Activated naive CD8-positive, alpha-beta T cell treated with anti-CD3 and anti-CD28 coated beads, Interleukin-2, amount 10 ng/mL, durations not matched to agents 7 days and 5 days (primary cell): ENCODE measurements around the gene BBX. TPM values are rescaled to one million over a fixed set of nuclear protein-coding genes. Genes with fewer than 3 reads are reported as not detected.
A peak's percentile ranks its signal among the peaks of the same experiment; 100 is the strongest.
"Not testable (repeated sequence)": the region's sequence is repeated elsewhere in the genome, so short reads cannot be mapped to it uniquely, and the experiment has no call there.

Experiments used
- ATAC-seq: fragments of 150-1000 bp; cut with Tn5 transposase; one replicate; pipeline ENCODE4 v1.10.0; 2021; ENCODE audit warnings: low read depth, moderate library complexity
- POLR2A ChIA-PET: fragments of 350-600 bp; sonication (Branson Sonifier 250); formaldehyde crosslinking; loops from one replicate; lab custom pipeline; 2021; ENCODE audit warnings: antibody characterized with exemption; lab: Charles Lee
- DNase-seq: peaks from one replicate; pipeline ENCODE4 v3.0.0; 2021
- H3K27ac Mint-ChIP-seq: one replicate; pipeline ENCODE4 v1.8.0; 2022; ENCODE audit warnings: mild to moderate bottlenecking, mixed read lengths
- H3K27me3 Mint-ChIP-seq: one replicate; pipeline ENCODE4 v1.8.0; 2022; ENCODE audit warnings: mild to moderate bottlenecking, moderate library complexity, mixed read lengths
- H3K36me3 Mint-ChIP-seq: one replicate; pipeline ENCODE4 v1.8.0; 2021; ENCODE audit warnings: mild to moderate bottlenecking, mixed read lengths
- H3K4me1 Mint-ChIP-seq: one replicate; pipeline ENCODE4 v1.8.0; 2021; ENCODE audit warnings: mixed read lengths
- H3K4me3 Mint-ChIP-seq: one replicate; pipeline ENCODE4 v1.8.0; 2022; ENCODE audit warnings: mild to moderate bottlenecking, moderate library complexity, mixed read lengths
- H3K9me3 Mint-ChIP-seq: one replicate; pipeline ENCODE4 v1.8.0; 2021; ENCODE audit warnings: mixed read lengths
- total RNA-seq, 2 experiments: library from RNA; stranded (reverse); gene quantifications; one replicate each; pipeline ENCODE4 v1.2.3, GENCODE V29; 2021

Gene BBX
- total RNA-seq, 2 experiments from 2014 or later = 53.5 to 55.8 TPM

DNA sequence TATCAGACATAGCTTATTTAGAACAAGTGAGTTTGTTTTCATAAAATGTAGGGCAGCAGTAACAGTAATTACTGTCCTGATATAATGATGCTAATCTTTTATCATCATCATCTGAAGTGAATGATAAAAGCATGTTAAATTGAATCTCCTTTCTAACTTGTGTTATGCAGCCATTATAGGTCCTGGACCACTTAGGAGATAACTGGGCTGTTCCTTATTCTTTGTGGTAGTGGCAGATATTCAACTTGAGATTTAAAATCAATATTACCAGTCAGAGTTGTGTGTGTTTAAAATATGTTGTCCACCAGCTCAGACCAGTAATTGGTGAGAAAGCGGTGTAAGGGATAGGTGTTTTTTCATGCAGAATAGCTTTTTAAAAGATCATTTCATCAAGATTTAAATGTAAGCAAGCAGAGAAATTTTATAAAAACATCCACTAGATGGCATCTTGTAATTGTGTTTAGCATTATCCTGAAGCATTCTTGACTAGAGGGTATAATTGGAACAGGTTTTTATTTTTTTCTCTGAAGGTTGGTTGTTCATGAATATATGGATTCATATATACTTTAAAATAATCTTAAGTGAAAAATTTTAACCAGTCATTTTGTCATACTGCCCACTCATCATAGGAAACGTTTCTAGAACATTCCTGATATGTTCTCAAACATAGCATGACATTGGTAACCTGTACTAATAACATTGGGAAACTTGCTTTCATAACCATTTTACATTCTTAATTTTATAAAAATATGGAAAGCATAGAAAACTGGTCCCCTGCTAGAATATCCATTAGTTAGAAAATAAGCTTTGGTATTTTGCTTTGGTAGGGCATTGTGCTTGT lies 153.9 kb downstream of the BBX start:
- Mint-ChIP-seq H3K4me1 (peaks cover 4% of the 10 kb centered on the region), H3K36me3 (no peaks in the 10 kb centered on the region), H3K4me3 (no peak overlapping the region), H3K27ac (no peak overlapping the region), H3K27me3 (no peaks in the 10 kb centered on the region), H3K9me3 (no peaks in the 10 kb centered on the region)
- ATAC-seq (no peak), DNase-seq (no peak)
- POLR2A ChIA-PET = no interaction called here

DNA sequence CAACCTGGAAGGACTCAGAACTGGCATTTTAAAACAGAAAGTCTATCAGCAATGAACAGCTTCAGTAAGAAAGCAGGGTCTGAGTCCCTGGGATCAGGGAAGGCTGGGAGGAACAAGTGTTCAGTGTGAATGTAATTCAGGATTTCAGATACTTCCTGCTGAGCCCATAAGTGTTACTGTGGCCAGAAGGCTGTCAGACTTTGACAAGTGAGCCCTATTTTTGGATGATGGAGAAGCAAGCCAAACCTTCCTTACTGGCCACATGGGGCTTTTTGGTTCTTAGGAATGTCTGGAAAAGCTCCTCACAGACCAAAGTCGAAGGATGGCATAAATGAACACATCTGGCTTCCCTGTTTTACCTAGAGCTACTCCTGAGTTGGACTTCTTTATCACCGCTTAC lies 157.2 kb downstream of the BBX start:
- H3K4me3 Mint-ChIP-seq = no peak overlapping the region
- peaks cover 16% of the 10 kb centered on the region for H3K4me1 Mint-ChIP-seq
- H3K27ac Mint-ChIP-seq = no peak overlapping the region
- H3K36me3 Mint-ChIP-seq = peaks cover 2% of the 10 kb centered on the region
- no peak for DNase-seq
- no peak for ATAC-seq
- H3K27me3 Mint-ChIP-seq = no peaks in the 10 kb centered on the region
- H3K9me3 Mint-ChIP-seq = no peaks in the 10 kb centered on the region
- POLR2A ChIA-PET = no interaction called here

DNA sequence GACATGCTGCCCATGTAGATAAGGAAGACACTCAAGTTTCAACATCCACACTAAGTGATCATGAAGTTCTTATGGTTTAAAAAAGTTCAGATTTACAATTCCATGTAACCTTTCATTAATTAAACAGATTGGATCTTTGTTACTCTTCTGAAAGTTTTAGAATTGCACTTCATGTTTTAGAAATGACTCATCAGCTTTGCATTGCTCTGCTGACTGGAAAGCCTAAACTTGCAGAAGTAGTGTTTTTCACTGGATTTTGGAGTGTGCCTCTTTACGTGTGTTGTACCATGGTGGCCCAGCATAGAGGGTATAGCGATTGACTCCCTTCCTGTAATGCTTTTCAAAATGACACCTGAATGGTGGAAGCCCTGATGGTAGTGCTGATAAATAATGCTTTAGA lies 157.9 kb downstream of the BBX start:
- DNase-seq (no peak), ATAC-seq (no peak)
- POLR2A ChIA-PET = no interaction called here
- Mint-ChIP-seq H3K36me3 (peaks cover 2% of the 10 kb centered on the region), H3K27ac (no peak overlapping the region), H3K27me3 (no peaks in the 10 kb centered on the region), H3K4me1 (peaks cover 16% of the 10 kb centered on the region), H3K4me3 (no peak overlapping the region), H3K9me3 (no peaks in the 10 kb centered on the region)

DNA sequence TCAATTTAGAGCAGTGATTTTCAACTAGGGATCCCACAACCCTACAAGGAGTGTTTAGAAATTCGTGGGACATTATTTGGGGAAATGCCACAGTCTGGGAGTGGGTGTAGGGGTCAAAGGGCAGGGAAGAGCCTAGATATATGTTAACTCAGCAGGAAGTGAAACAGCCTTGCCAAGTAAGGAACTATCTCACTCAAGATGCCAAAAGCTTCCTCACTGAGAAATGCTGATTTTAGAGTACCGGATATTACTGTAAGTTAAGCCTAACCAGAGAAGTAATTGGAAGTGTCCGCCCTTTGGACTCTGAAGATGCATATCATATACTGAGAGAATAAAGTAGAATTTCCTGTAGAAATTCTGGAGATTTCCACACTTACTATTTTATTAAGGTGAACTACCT lies 158.6 kb downstream of the BBX start:
- Mint-ChIP-seq H3K27me3 (no peaks in the 10 kb centered on the region), H3K27ac (no peak overlapping the region)

DNA sequence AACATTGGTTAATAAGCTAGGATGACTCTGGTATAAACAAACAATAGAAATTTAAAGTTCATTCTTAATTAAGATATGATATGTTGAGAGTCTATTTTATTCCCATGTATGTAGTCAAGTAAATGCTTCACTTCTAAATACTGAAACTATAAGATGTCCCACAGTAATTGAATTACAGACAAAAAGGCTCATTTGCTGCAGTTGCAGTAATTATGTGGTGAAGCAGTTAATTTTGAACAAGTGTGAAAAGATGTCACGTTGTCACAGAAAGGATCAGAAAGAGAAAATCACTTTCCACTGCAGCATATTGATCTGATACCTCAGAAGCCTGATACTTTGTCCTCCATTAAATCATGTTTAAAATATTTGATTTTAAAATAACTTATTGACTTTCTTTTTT lies 159.8 kb downstream of the BBX start:
- DNase-seq (no peak), ATAC-seq (no peak)
- Mint-ChIP-seq H3K36me3 (peaks cover 2% of the 10 kb centered on the region), H3K27me3 (no peaks in the 10 kb centered on the region), H3K4me1 (peaks cover 16% of the 10 kb centered on the region), H3K4me3 (no peak overlapping the region), H3K9me3 (no peaks in the 10 kb centered on the region), H3K27ac (no peak overlapping the region)
- POLR2A ChIA-PET = interaction anchor here (0.6 kb wide), 1 partner anchor 445 kb away, joined by 3 read pairs; no protein-coding TSS in a partner anchor

More for the DNA sequence above, 158.6 kb downstream of the BBX start:
- Mint-ChIP-seq H3K4me1 (peaks cover 16% of the 10 kb centered on the region), H3K4me3 (no peak overlapping the region), H3K36me3 (peaks cover 2% of the 10 kb centered on the region), H3K9me3 (no peaks in the 10 kb centered on the region)
- ATAC-seq (no peak), DNase-seq (no peak)
- POLR2A ChIA-PET = no interaction called here

DNA sequence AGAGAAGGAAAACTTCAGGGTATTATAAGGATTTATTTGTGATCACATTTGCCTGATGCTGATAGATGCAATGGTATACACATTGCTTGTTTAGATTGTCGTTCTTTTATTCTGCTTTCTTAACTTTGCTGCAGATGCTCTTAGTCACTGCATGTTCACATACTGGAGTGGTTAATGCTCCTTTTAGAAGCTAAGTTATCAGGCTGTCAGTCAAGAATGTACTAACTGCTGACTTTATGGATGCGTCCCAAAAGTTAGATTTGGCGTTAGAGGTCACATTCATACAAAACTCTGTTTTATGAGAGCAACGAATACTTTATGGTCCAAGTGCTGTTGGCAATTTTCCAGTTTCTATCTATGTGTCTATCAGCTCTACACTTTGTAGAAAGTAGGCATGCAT lies 160.7 kb downstream of the BBX start:
- no peak overlapping the region for H3K4me3 Mint-ChIP-seq
- H3K9me3 Mint-ChIP-seq = no peaks in the 10 kb centered on the region
- POLR2A ChIA-PET = no interaction called here
- peaks cover 16% of the 10 kb centered on the region for H3K4me1 Mint-ChIP-seq
- peaks cover 2% of the 10 kb centered on the region for H3K36me3 Mint-ChIP-seq
- DNase-seq (no peak), ATAC-seq (no peak)
- H3K27me3 Mint-ChIP-seq = no peaks in the 10 kb centered on the region
- H3K27ac Mint-ChIP-seq = no peak overlapping the region

DNA sequence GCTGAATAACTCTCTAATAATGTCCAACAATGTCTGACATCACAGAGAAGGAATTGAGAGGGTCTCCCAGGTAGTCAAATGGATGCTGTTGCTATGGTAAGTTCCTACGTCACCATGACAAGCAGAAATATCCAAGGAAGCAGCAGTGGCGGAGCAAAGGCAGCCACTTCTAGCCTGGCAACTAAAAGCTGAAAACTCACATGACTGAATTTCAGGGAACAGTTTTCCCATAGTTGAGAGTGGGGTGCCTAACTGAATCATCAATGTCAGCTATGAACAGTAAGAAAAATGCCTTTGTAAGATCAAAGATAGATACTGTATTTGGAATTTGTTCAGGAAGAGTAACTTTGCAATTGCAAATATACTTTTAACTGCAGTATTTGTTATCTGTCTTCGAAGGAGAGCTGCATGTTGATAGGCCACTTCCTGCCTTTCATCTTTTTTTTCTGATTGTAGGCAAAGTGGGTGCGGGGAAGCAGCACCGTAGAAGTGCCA lies 161.7 kb downstream of the BBX start:
- Mint-ChIP-seq H3K4me1 (peaks cover 16% of the 10 kb centered on the region), H3K36me3 (peaks cover 2% of the 10 kb centered on the region), H3K4me3 (peak overlapping the region; percentile 33), H3K27ac (no peak overlapping the region), H3K9me3 (no peaks in the 10 kb centered on the region), H3K27me3 (no peaks in the 10 kb centered on the region)
- ATAC-seq (peak; percentile 42), DNase-seq (no peak)
- POLR2A ChIA-PET = interaction anchor here (0.6 kb wide), 1 partner anchor 155 kb away, joined by 3 read pairs; no protein-coding TSS in a partner anchor

DNA sequence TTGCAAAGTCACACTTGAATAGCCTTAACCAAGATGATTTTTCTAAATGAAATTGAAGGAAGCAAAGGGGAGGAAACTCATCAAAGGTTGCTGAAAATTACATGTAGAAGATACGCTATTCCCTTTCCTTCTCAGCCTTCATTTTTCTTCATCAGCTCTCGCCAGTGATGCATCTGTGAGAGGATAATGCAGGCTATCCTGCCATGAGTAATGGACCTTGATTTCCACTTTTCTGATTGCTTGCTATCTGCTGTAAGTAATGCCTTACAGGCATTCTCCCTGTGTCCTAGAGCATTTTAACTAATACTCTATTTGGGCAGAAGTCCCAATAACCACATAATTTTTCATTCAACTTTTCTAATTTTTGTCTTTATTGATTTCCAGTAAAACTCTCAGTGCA lies 162.6 kb downstream of the BBX start:
- DNase-seq (no peak), ATAC-seq (no peak)
- Mint-ChIP-seq H3K4me3 (no peak overlapping the region), H3K27ac (no peak overlapping the region), H3K9me3 (no peaks in the 10 kb centered on the region), H3K4me1 (peaks cover 16% of the 10 kb centered on the region), H3K36me3 (peaks cover 2% of the 10 kb centered on the region), H3K27me3 (no peaks in the 10 kb centered on the region)
- POLR2A ChIA-PET = no interaction called here

DNA sequence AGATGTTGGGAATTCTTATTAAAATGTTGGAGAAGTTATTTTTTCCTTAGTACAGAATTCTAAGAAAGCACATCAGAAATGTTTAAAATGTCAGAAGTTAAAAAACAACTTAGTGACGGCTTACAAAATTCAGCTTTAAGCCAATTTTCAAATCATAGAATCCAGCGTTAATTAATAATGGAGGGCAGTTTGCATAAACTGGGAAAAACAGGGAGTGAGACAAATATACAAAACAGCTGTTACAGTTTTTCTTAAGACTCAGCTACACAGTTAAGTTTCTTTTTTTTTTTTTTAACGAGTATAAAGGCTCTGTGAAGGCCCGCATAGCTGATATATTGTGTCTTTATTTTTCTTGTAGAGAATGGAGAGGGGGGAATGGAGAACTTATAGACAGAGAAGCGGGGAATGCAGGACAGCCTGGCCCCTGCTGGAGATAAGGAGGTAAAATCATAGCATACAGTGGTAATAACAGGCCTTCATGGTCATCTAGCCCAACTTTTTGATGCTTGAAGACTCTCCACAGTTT lies 164.4 kb downstream of the BBX start:
- ATAC-seq = no peak
- Mint-ChIP-seq H3K27me3 (no peaks in the 10 kb centered on the region), H3K4me1 (peaks cover 16% of the 10 kb centered on the region), H3K4me3 (no peak overlapping the region), H3K36me3 (peaks cover 2% of the 10 kb centered on the region), H3K9me3 (no peaks in the 10 kb centered on the region), H3K27ac (no peak overlapping the region)
- POLR2A ChIA-PET = no interaction called here
- DNase-seq = no peak

DNA sequence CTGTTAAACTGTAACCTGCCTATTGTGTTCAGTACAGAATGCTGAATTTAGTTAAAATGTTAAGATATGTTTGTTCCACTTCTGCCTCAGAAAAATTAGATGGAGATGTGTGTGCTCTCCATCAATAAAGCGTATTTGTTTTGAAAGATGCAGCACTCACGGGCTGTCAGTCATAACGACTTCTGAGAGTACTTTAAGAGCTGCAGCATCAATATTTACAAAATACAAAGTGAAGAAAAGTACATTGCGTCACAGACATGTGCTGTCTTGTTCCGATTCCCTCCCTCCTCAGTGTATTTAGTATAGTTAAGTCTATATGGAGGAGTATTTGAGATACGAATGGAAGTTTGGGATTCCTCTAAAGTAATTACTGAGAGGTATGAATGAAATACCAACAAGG lies 166.6 kb downstream of the BBX start:
- POLR2A ChIA-PET = no interaction called here
- H3K27me3 Mint-ChIP-seq = no peaks in the 10 kb centered on the region

DNA sequence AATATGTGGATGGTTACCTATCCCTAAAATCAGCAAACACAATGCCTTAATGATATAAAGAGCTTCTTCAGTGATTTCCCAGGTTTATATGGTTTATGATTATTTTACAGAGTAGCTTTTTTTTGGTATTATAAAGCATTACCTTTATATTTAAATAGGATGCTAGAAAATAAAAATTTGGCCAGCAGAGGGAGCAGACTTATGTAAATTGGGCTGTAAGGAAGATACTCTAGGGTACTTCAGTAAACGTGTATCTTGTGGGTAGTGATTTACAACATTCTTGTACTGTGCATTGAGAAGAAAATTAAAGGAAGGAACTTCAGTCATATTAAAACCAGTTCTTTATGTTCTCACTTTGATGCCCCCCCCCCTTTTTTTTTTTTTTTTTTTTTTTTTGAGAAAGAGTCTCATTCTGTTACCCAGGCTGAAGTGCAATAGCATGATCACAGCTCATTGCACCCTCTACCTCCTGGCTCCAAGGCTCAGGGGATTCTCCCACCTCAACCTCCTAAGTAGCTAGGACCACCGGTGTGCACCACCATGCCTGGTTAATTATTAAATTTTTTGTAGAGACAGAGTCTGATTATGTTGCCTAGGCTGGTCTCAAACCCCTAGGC lies 167.9 kb downstream of the BBX start:
- DNase-seq (no peak), ATAC-seq (peak; percentile 52)
- Mint-ChIP-seq H3K27me3 (no peaks in the 10 kb centered on the region), H3K4me1 (peaks cover 1% of the 10 kb centered on the region), H3K27ac (no peak overlapping the region), H3K4me3 (no peak overlapping the region), H3K36me3 (peaks cover 1% of the 10 kb centered on the region), H3K9me3 (no peaks in the 10 kb centered on the region)
- POLR2A ChIA-PET = interaction anchor here (0.7 kb wide), 1 partner anchor 60 kb away, joined by 12 read pairs; no protein-coding TSS in a partner anchor

More for the DNA sequence above, 166.6 kb downstream of the BBX start:
- DNase-seq = no peak
- no peak for ATAC-seq
- Mint-ChIP-seq H3K9me3 (no peaks in the 10 kb centered on the region), H3K4me1 (peaks cover 10% of the 10 kb centered on the region), H3K4me3 (no peak overlapping the region), H3K27ac (no peak overlapping the region), H3K36me3 (peaks cover 1% of the 10 kb centered on the region)

DNA sequence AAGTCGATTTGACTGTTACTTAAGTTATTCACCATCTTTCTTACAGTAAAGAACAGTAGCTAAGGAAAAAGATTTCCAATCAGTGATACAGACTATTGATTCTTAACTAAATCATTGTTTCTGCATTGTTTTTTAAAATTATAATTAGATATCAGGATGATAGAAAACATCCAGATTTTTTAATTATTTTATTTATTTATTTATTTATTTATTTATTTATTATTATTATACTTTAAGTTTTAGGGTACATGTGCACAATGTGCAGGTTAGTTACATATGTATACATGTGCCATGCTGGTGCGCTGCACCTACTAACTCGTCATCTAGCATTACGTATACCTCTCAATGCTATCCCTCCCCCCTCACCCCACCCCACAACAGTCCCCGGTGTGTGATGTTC lies 169.2 kb downstream of the BBX start:
- H3K36me3 Mint-ChIP-seq, POLR2A ChIA-PET: not testable (repeated sequence)

DNA sequence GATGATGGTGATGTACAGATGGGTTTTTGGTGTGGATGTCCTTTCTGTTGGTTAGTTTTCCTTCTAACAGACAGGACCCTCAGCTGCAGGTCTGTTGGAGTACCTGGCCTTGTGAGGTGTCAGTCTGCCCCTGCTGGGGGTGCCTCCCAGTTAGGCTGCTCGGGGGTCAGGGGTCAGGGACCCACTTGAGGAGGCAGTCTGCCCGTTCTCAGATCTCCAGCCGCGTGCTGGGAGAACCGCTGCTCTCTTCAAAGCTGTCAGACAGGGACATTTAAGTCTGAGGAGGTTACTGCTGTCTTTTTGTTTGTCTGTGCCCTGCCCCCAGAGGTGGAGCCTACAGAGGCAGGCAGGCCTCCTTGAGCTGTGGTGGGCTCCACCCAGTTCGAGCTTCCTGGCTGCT lies 174.6 kb downstream of the BBX start:
- H3K27ac Mint-ChIP-seq, H3K27me3 Mint-ChIP-seq, H3K4me1 Mint-ChIP-seq, POLR2A ChIA-PET, ATAC-seq, H3K36me3 Mint-ChIP-seq, H3K9me3 Mint-ChIP-seq, DNase-seq: not testable (repeated sequence)
- H3K4me3 Mint-ChIP-seq = peak overlapping the region; percentile 30

More for the DNA sequence above, 169.2 kb downstream of the BBX start:
- not testable (repeated sequence) for DNase-seq, H3K27ac Mint-ChIP-seq, H3K4me3 Mint-ChIP-seq, H3K27me3 Mint-ChIP-seq, ATAC-seq, H3K9me3 Mint-ChIP-seq, H3K4me1 Mint-ChIP-seq
